Gastrocnemius medialis (tissue), 4 donors: ENCODE results near the gene SLC22A25.

Source experiments
- CTCF ChIP-seq, 5 experiments: fragments of 450-650 bp in 3 of 5; fragments of 200-600 bp in 2 of 5; sonication (generic) in 2 of 5; IDR thresholded peaks in 4 of 5; conservative IDR thresholded peaks in 1 of 5; 1 replicate in 4 of 5; 2 replicates in 1 of 5; pipeline ENCODE4 v1.5.1; 2016 to 2019; ENCODE audit warnings: antibody characterized with exemption in 5 of 5, mild to moderate bottlenecking in 3 of 5, moderate library complexity in 3 of 5
- POLR2A ChIP-seq, 2 donors: fragments of 450-650 bp; IDR thresholded peaks; one replicate each; pipeline ENCODE4 v1.6.1; 2017; ENCODE audit warnings: antibody characterized with exemption in 2 of 2, mild to moderate bottlenecking in 2 of 2, moderate library complexity in 2 of 2

- TF ChIP-seq CTCF (IDR thresholded peaks at IDR 0.05 in 4 of 5, conservative IDR thresholded peaks at IDR 0.05 in 1 of 5) = no peak
- no peak for TF ChIP-seq POLR2A (IDR thresholded peaks at IDR 0.05)
Measured at GRCh38 chr11:63226488-63227114, 16.8 kb downstream of the SLC22A25 start.
